Measurements from ENCODE around the gene RFX3. TPM values are rescaled to one million over a fixed set of nuclear protein-coding genes. Genes with fewer than 3 reads are reported as not detected.

Gene RFX3
- total RNA-seq, 1 experiment from 2014 or later: 9.9 TPM

DNA sequence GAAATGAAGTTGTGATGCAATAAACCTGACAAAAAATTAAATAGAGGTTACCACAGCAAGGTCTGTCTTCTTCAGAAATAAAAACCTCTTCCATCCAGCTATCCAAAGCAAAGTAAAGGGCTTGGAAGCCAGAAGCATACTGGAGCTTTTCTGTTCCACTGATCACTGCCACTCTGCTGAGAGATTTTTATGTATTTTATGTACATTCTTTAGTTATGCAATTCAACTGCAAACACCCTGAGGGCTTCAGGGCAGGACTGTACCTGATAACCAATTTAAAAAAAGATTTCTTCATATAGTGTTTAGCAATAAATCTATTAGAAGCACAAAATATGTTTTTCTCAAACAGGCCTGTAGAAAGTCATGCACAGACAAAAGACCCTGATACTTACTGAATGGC lies 355.0 kb downstream of the RFX3 start:
- Histone ChIP-seq H3K56ac (ENCODE audit: insufficient read length, low read depth, low read length) (no peak overlapping the region), H3K4me2 (ENCODE audit: insufficient read depth, insufficient read length, low read length) (no peak overlapping the region), H4K5ac (ENCODE audit: insufficient read length, low read depth, low read length) (no peak overlapping the region), H2BK12ac (ENCODE audit: insufficient read length, low read depth, low read length) (no peak overlapping the region), H2AFZ (ENCODE audit: low read length) (no peak overlapping the region), H3K79me1 (ENCODE audit: insufficient read depth, low read depth, low read length, poor library complexity, severe bottlenecking) (no peaks in the 10 kb centered on the region), H3K23me2 (ENCODE audit: insufficient read length, low read depth, low read length, poor library complexity, severe bottlenecking) (no peaks in the 10 kb centered on the region), H4K8ac (replicated peaks; ENCODE audit: insufficient read length, low read depth, low read length) (no peak overlapping the region), H3K4ac (ENCODE audit: low read depth, low read length) (no peak overlapping the region), H2BK20ac (ENCODE audit: low read depth, low read length, poor library complexity, severe bottlenecking) (no peak overlapping the region), H3K4me1 (ENCODE audit: insufficient read depth, low read length) (no peaks in the 10 kb centered on the region), H4K91ac (ENCODE audit: insufficient read length, low read depth, low read length) (no peak overlapping the region), H2BK5ac (ENCODE audit: insufficient read length, low read length) (no peak overlapping the region), H3K18ac (ENCODE audit: insufficient read length, low read depth, low read length) (no peak overlapping the region), H2AK5ac (ENCODE audit: insufficient read length, low read length) (no peak overlapping the region), H3K79me2 (ENCODE audit: insufficient read depth, low read length) (no peaks in the 10 kb centered on the region), H4K20me1 (ENCODE audit: control insufficient read depth, insufficient read depth, insufficient read length) (no peaks in the 10 kb centered on the region), H2BK120ac (ENCODE audit: low read depth, low read length, poor library complexity, severe bottlenecking) (no peak overlapping the region), H3K14ac (ENCODE audit: insufficient read depth, low read length) (no peak overlapping the region), H3K9me3 (ENCODE audit: control insufficient read depth, low read depth, low read length) (no peaks in the 10 kb centered on the region), H2BK15ac (ENCODE audit: low read depth, low read length) (no peak overlapping the region), H3K9ac (ENCODE audit: extremely low read depth, insufficient read length, low read length) (no peak overlapping the region), H3K27ac (ENCODE audit: insufficient read length, low read depth, low read length) (no peak overlapping the region), H3K27me3 (ENCODE audit: insufficient read depth, low read length) (no peaks in the 10 kb centered on the region), H3K23ac (ENCODE audit: insufficient read length, low read depth, low read length) (no peak overlapping the region), H3T11ph (ENCODE audit: low read length) (no peak overlapping the region)
- no peak overlapping the region for H3K27ac Mint-ChIP-seq
- H3K4me1 Mint-ChIP-seq: peaks cover 3 to 5% of the 10 kb centered on the region in 2 experiments
- TF ChIP-seq, protein P1, sequence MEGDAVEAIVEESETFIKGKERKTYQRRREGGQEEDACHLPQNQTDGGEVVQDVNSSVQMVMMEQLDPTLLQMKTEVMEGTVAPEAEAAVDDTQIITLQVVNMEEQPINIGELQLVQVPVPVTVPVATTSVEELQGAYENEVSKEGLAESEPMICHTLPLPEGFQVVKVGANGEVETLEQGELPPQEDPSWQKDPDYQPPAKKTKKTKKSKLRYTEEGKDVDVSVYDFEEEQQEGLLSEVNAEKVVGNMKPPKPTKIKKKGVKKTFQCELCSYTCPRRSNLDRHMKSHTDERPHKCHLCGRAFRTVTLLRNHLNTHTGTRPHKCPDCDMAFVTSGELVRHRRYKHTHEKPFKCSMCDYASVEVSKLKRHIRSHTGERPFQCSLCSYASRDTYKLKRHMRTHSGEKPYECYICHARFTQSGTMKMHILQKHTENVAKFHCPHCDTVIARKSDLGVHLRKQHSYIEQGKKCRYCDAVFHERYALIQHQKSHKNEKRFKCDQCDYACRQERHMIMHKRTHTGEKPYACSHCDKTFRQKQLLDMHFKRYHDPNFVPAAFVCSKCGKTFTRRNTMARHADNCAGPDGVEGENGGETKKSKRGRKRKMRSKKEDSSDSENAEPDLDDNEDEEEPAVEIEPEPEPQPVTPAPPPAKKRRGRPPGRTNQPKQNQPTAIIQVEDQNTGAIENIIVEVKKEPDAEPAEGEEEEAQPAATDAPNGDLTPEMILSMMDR (conservative IDR thresholded peaks at IDR 0.05): no peak
- no peaks in the 10 kb centered on the region for H3K9me3 Mint-ChIP-seq
- H3K4me3 Mint-ChIP-seq: no peak overlapping the region
- no peak for DNase-seq
- no peaks in the 10 kb centered on the region for H3K27me3 Mint-ChIP-seq (ENCODE audit: low read depth)
- no peaks in the 10 kb centered on the region for H3K36me3 Mint-ChIP-seq (ENCODE audit: insufficient read depth in 1 of 3, low read depth in 3 of 3)

Data from H9 (cell line).